HepG2 (cell line): ENCODE data around the gene NPAS2. TPM values are rescaled to one million over a fixed set of nuclear protein-coding genes. Genes with fewer than 3 reads are reported as not detected.

Experiments used
- AHR ChIP-seq: IDR thresholded peaks from 2 replicates; pipeline ENCODE4 v1.6.1; 2018; ENCODE audit warnings: missing genetic modification reagents, missing compliant biosample characterization
- ATF4 ChIP-seq, 2 experiments: fragments of 450-650 bp in 1 of 2; sonication (generic) in 1 of 2; formaldehyde crosslinking; IDR thresholded peaks; 2 replicates each; pipeline versions ENCODE4 v1.5.0 to v1.8.0; 2020 to 2022; ENCODE audit warnings: mild to moderate bottlenecking in 1 of 2, missing genetic modification reagents in 1 of 2
- THYN1 ChIP-seq: sonication (generic); formaldehyde crosslinking; IDR thresholded peaks from 2 replicates; pipeline ENCODE4 v1.8.1; 2023; ENCODE audit warnings: low read depth, mild to moderate bottlenecking, moderate library complexity, missing genetic modification reagents, borderline replicate concordance
- U2AF1 ChIP-seq: fragments of 200-400 bp; formaldehyde crosslinking; optimal IDR thresholded peaks from 2 replicates; pipeline ENCODE3; 2017; ENCODE audit warnings: mild to moderate bottlenecking, low read depth, low read length
- ZBTB20 ChIP-seq: sonication (generic); formaldehyde crosslinking; IDR thresholded peaks from 2 replicates; pipeline ENCODE4 v1.8.1; 2023; ENCODE audit warnings: missing genetic modification reagents, low read depth, mild to moderate bottlenecking, borderline replicate concordance
- ZFP36L1 ChIP-seq: sonication (generic); formaldehyde crosslinking; IDR thresholded peaks from 2 replicates; pipeline ENCODE4 v1.8.0; 2022; ENCODE audit warnings: mild to moderate bottlenecking, missing genetic modification reagents, moderate library complexity
- ZNF296 ChIP-seq: sonication (generic); formaldehyde crosslinking; conservative IDR thresholded peaks from 2 replicates; pipeline ENCODE4 v1.5.0; 2020; ENCODE audit warnings: mild to moderate bottlenecking, missing genetic modification reagents
- ZNF33A ChIP-seq: sonication (generic); formaldehyde crosslinking; IDR thresholded peaks from 2 replicates; pipeline ENCODE4 v1.5.1; 2020; ENCODE audit warnings: missing genetic modification reagents, mild to moderate bottlenecking, moderate library complexity, borderline replicate concordance
- ZNF350 ChIP-seq: sonication (generic); formaldehyde crosslinking; IDR thresholded peaks from 2 replicates; pipeline ENCODE4 v1.4.0; 2020; ENCODE audit warnings: mild to moderate bottlenecking, low read depth, missing genetic modification reagents, borderline replicate concordance
- ZNF878 ChIP-seq: sonication (generic); formaldehyde crosslinking; IDR thresholded peaks from 2 replicates; pipeline ENCODE4 v1.8.1; 2023; ENCODE audit warnings: mild to moderate bottlenecking, missing genetic modification reagents, moderate library complexity
- polyA plus RNA-seq, 8 experiments: library from polyadenylated mRNA; depleted of rRNA in 3 of 8; stranded (reverse) in 7 of 8; unstranded in 1 of 8; fragments of >200 nt; fragmentation: Illumina TruSeq in 4 of 8; extraction: Trizol in 4 of 8; gene quantifications; 2 replicates each; pipeline versions ENCODE4 v1.2.1 to v1.2.3, GENCODE V29; 2011 to 2016; ENCODE audit warnings: low read depth in 4 of 8, missing spikeins in 1 of 8, mixed read lengths in 1 of 8; ENCODE audit not compliant: insufficient read depth in 1 of 8
- total RNA-seq, 5 experiments: library from RNA; depleted of rRNA; stranded (reverse); fragments of >200 nt; fragmentation: Illumina TruSeq; extraction: Trizol; gene quantifications; 2 replicates each; pipeline ENCODE4 v1.2.3, GENCODE V29; 2016; ENCODE audit warnings: low read depth in 1 of 5
- TF ChIP-seq, protein P1 (sequence below): sonication (generic); formaldehyde crosslinking; IDR thresholded peaks from 2 replicates; pipeline ENCODE4 v1.8.1; 2023; ENCODE audit warnings: mild to moderate bottlenecking, inconsistent platforms, moderate library complexity, missing genetic modification reagents, borderline replicate concordance
- TF ChIP-seq, protein P2 (sequence below): sonication (generic); formaldehyde crosslinking; IDR thresholded peaks from 2 replicates; pipeline ENCODE4 v1.4.0; 2020; ENCODE audit warnings: missing genetic modification reagents, mild to moderate bottlenecking, borderline replicate concordance
- TF ChIP-seq, protein P3 (sequence below), 2 experiments: fragments of 450-650 bp in 1 of 2; sonication (generic) in 1 of 2; formaldehyde crosslinking in 1 of 2; IDR thresholded peaks; 2 replicates each; pipeline versions ENCODE4 v1.6.1 to v1.8.0; 2016 to 2022; ENCODE audit warnings: antibody characterized with exemption in 1 of 2, mild to moderate bottlenecking in 1 of 2, missing genetic modification reagents in 1 of 2

The NPAS2 gene
- total and polyA plus RNA-seq, 2 of the 13 experiments (the other 11 are each of a cell fraction or from before 2014, with no cell fraction given), result 14.8 to 37.5 TPM

GRCh38 chr2:100875516-100876230 lies 55.7 kb downstream of the NPAS2 start (continued):
- TF ChIP-seq U2AF1 (no peak), ZBTB20 (CRISPR knock-in tag) (no peak), ZNF350 (CRISPR knock-in tag) (0 out of 2 replicates have a peak, but pooled peaks have one; percentile 25), AHR (CRISPR knock-in tag) (no peak; the same call in 1 of the 2 replicates), ZFP36L1 (no peak), ZNF878 (peak; percentile 84), ZNF296 (CRISPR knock-in tag) (no peak), THYN1 (CRISPR knock-in tag) (no peak), ZNF33A (CRISPR knock-in tag) (no peak), ATF4 (CRISPR knock-in tag; IDR thresholded peaks at IDR 0.05) (no peak)
- TF ChIP-seq, protein P1, sequence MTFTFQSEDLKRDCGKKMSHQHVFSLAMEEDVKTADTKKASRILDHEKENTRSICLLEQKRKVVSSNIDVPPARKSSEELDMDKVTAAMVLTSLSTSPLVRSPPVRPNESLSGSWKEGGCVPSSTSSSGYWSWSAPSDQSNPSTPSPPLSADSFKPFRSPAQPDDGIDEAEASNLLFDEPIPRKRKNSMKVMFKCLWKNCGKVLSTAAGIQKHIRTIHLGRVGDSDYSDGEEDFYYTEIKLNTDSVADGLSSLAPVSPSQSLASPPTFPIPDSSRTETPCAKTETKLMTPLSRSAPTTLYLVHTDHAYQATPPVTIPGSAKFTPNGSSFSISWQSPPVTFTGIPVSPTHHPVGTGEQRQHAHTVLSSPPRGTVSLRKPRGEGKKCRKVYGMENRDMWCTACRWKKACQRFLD (CRISPR knock-in tag), result no peak
- TF ChIP-seq, protein P2, sequence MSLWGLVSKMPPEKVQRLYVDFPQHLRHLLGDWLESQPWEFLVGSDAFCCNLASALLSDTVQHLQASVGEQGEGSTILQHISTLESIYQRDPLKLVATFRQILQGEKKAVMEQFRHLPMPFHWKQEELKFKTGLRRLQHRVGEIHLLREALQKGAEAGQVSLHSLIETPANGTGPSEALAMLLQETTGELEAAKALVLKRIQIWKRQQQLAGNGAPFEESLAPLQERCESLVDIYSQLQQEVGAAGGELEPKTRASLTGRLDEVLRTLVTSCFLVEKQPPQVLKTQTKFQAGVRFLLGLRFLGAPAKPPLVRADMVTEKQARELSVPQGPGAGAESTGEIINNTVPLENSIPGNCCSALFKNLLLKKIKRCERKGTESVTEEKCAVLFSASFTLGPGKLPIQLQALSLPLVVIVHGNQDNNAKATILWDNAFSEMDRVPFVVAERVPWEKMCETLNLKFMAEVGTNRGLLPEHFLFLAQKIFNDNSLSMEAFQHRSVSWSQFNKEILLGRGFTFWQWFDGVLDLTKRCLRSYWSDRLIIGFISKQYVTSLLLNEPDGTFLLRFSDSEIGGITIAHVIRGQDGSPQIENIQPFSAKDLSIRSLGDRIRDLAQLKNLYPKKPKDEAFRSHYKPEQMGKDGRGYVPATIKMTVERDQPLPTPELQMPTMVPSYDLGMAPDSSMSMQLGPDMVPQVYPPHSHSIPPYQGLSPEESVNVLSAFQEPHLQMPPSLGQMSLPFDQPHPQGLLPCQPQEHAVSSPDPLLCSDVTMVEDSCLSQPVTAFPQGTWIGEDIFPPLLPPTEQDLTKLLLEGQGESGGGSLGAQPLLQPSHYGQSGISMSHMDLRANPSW (CRISPR knock-in tag), result 0 out of 2 replicates have a peak, but pooled peaks have one; percentile 57
- TF ChIP-seq, protein P3, sequence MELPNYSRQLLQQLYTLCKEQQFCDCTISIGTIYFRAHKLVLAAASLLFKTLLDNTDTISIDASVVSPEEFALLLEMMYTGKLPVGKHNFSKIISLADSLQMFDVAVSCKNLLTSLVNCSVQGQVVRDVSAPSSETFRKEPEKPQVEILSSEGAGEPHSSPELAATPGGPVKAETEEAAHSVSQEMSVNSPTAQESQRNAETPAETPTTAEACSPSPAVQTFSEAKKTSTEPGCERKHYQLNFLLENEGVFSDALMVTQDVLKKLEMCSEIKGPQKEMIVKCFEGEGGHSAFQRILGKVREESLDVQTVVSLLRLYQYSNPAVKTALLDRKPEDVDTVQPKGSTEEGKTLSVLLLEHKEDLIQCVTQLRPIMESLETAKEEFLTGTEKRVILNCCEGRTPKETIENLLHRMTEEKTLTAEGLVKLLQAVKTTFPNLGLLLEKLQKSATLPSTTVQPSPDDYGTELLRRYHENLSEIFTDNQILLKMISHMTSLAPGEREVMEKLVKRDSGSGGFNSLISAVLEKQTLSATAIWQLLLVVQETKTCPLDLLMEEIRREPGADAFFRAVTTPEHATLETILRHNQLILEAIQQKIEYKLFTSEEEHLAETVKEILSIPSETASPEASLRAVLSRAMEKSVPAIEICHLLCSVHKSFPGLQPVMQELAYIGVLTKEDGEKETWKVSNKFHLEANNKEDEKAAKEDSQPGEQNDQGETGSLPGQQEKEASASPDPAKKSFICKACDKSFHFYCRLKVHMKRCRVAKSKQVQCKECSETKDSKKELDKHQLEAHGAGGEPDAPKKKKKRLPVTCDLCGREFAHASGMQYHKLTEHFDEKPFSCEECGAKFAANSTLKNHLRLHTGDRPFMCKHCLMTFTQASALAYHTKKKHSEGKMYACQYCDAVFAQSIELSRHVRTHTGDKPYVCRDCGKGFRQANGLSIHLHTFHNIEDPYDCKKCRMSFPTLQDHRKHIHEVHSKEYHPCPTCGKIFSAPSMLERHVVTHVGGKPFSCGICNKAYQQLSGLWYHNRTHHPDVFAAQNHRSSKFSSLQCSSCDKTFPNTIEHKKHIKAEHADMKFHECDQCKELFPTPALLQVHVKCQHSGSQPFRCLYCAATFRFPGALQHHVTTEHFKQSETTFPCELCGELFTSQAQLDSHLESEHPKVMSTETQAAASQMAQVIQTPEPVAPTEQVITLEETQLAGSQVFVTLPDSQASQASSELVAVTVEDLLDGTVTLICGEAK (IDR thresholded peaks at IDR 0.05), result no peak
- TF ChIP-seq, protein P3 (CRISPR knock-in tag; IDR thresholded peaks at IDR 0.05), result 0 out of 2 replicates have a peak, but pooled peaks have one; percentile 21
